Osteocyte (in vitro differentiated cells): Measurements from ENCODE around the gene RHCG. TPM values are rescaled to one million over a fixed set of nuclear protein-coding genes. Genes with fewer than 3 reads are reported as not detected.
A peak's percentile ranks its signal among the peaks of the same experiment; 100 is the strongest.
"Not testable (repeated sequence)": the region's sequence is repeated elsewhere in the genome, so short reads cannot be mapped to it uniquely, and the experiment has no call there.

Experiments
- DNase-seq: peaks from one replicate; pipeline ENCODE4 v3.0.0; 2021; ENCODE audit warnings: mixed read lengths; ENCODE audit not compliant: unreplicated experiment; ENCODE audit errors: extremely low spot score
- H3K27ac Mint-ChIP-seq: one replicate; pipeline ENCODE4 v1.8.0; 2021; ENCODE audit warnings: mild to moderate bottlenecking, mixed read lengths; ENCODE audit not compliant: unreplicated experiment
- H3K27me3 Mint-ChIP-seq: one replicate; pipeline ENCODE4 v1.8.0; 2021; ENCODE audit warnings: mixed read lengths; ENCODE audit not compliant: unreplicated experiment
- H3K36me3 Mint-ChIP-seq: one replicate; pipeline ENCODE4 v1.8.0; 2021; ENCODE audit warnings: mixed read lengths; ENCODE audit not compliant: unreplicated experiment
- H3K4me1 Mint-ChIP-seq: one replicate; pipeline ENCODE4 v1.8.0; 2021; ENCODE audit warnings: mixed read lengths; ENCODE audit not compliant: unreplicated experiment
- H3K4me3 Mint-ChIP-seq: one replicate; pipeline ENCODE4 v1.8.0; 2021; ENCODE audit warnings: mild to moderate bottlenecking, moderate library complexity, mixed read lengths; ENCODE audit not compliant: unreplicated experiment
- H3K9me3 Mint-ChIP-seq: one replicate; pipeline ENCODE4 v1.8.0; 2021; ENCODE audit warnings: mixed read lengths; ENCODE audit not compliant: unreplicated experiment
- total RNA-seq: library from RNA; stranded (reverse); gene quantifications from 2 replicates; pipeline ENCODE4 v1.2.1, GENCODE V29; 2021
- TF ChIP-seq, protein P1 (sequence below): fragments of 200-600 bp; sonication (generic); IDR thresholded peaks from 2 replicates; pipeline ENCODE4 v1.5.0; 2021; ENCODE audit warnings: antibody characterized with exemption, mild to moderate bottlenecking, moderate library complexity

Gene RHCG
- total RNA-seq, 1 donor from 2014 or later = not detected

DNA sequence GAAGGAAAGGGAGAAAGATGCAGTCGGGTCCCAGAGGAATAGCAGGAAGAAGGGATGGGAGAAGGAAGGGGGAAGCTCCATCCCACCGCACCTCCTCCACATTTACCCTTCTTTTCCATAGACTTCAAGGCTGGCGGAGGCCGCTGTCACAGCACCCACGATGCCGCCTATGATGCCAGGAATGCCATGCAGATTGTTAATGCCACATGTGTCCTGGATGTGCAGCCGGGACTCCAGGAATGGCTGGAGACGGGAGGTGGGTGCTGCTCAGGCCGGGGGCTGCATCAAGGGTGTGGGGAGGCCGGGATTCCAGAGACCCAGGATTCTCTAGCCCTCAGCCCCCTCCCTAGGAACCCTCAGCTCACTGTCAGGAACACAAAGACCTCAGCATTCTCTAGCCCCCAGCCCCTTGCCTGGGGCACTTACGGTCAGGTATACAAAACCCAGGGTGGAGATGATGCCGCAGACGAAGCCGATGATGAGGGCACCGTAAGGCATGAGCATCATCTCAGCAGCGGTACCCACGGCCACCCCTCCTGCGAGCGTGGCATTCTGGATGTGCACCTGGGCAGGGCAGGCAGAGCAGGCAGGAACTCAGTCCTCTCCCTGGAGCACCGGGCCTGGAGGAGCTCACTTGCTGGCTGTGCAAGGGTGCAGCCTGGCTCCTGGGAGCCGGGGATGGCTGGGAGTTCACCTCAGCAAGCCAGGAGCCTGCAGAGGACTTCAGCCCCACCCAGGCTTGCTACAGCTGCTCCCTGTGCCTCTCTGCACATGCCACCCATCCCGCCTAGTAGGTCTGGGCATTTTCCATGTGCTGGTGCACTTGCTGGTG lies 18.8 kb downstream of the RHCG start:
- DNase-seq = no peak
- H3K4me3 Mint-ChIP-seq = no peak overlapping the region
- H3K36me3 Mint-ChIP-seq = no peaks in the 10 kb centered on the region
- no peaks in the 10 kb centered on the region for H3K9me3 Mint-ChIP-seq
- H3K4me1 Mint-ChIP-seq = no peaks in the 10 kb centered on the region
- no peak overlapping the region for H3K27ac Mint-ChIP-seq
- TF ChIP-seq, protein P1, sequence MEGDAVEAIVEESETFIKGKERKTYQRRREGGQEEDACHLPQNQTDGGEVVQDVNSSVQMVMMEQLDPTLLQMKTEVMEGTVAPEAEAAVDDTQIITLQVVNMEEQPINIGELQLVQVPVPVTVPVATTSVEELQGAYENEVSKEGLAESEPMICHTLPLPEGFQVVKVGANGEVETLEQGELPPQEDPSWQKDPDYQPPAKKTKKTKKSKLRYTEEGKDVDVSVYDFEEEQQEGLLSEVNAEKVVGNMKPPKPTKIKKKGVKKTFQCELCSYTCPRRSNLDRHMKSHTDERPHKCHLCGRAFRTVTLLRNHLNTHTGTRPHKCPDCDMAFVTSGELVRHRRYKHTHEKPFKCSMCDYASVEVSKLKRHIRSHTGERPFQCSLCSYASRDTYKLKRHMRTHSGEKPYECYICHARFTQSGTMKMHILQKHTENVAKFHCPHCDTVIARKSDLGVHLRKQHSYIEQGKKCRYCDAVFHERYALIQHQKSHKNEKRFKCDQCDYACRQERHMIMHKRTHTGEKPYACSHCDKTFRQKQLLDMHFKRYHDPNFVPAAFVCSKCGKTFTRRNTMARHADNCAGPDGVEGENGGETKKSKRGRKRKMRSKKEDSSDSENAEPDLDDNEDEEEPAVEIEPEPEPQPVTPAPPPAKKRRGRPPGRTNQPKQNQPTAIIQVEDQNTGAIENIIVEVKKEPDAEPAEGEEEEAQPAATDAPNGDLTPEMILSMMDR = no peak
- H3K27me3 Mint-ChIP-seq = peaks cover 24% of the 10 kb centered on the region

DNA sequence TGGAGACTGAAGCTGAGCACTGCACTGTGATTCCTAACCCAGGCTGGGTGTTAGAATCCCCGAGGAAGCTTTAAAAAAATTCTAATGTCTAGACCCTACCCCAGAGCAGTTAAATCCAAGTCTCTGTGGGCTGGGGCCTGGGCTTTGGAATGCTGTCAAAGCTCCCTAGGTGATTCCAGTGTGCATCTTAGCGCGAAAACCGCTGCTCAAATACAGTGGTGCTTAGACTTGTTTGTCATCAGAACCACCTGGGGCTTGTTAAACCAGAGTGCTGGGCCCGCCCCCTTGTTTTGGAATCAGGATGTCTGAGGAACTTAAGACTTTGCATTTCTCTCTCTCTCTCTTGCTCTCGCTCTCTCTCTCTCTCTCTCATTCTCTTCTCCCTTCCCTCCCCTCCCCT lies 20.7 kb downstream of the RHCG start:
- no peak for DNase-seq
- Mint-ChIP-seq H3K4me1 (no peaks in the 10 kb centered on the region), H3K4me3 (no peak overlapping the region), H3K36me3 (no peaks in the 10 kb centered on the region), H3K27ac (no peak overlapping the region), H3K27me3 (peaks cover 27% of the 10 kb centered on the region), H3K9me3 (no peaks in the 10 kb centered on the region)
- TF ChIP-seq, protein P1 = no peak

DNA sequence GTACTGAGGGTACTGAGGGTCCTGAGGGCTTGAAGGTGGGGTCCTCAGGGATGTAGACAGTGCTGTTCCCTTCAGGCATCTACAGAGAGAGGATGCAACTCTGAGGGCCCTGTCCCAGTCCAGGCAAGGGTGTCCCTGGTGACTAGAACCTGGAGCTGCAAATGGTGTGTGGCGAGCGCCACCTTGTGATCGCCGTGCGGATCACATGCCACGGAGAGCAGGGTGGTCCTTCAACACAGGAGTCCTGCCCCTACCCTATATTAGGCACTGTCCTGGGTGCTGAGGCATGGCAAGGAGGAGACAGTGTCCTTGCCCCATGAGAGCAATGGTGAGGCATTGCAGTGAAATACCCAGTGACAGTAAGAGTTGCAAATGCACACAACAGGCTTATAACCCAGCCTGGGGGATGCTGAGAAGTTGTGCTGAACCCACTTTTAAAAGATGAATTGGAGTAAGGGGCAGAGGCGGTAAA lies 23.6 kb downstream of the RHCG start:
- TF ChIP-seq, protein P1 = peak; percentile 70
- Mint-ChIP-seq H3K9me3 (no peaks in the 10 kb centered on the region), H3K4me3 (no peak overlapping the region), H3K4me1 (peaks cover 2% of the 10 kb centered on the region), H3K27me3 (peaks cover 42% of the 10 kb centered on the region), H3K27ac (no peak overlapping the region), H3K36me3 (no peaks in the 10 kb centered on the region)
- no peak for DNase-seq

DNA sequence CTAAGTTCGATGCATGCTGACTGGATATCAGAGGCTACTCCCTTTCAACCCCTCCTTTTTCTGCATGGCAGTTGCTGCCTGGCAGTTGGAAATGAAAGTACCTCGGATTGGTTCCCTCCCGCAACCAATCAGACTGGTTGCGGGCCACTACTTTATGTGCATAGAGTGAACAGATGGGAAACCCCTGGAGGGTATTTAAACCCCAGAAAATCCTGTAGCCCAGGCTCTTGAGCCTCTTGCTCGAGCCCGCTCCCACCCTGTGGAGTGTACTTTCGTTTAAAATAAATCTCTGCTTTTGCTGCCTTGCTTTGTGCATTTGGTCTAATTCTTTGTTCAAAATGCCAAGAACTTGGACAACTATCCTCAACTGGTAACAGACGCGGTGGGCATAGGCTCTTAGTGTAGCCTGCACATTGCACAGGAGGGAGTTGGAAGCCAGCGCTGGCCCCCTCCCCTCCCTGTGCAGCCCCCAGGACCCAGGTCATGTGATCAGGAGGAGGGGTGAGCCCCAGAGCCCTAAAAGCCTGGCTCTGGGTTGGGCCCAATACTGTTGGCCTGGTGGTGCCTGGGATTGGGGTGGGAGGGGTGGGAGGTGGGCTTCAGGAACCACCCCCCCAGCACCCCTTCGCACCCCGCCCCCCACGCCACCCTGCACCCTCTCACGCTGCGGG lies 26.8 kb downstream of the RHCG start:
- Mint-ChIP-seq H3K4me1 (peaks cover 2% of the 10 kb centered on the region), H3K36me3 (no peaks in the 10 kb centered on the region), H3K27me3 (peaks cover 52% of the 10 kb centered on the region), H3K4me3 (no peak overlapping the region), H3K9me3 (no peaks in the 10 kb centered on the region), H3K27ac (no peak overlapping the region)
- TF ChIP-seq, protein P1 = no peak
- DNase-seq = no peak

DNA sequence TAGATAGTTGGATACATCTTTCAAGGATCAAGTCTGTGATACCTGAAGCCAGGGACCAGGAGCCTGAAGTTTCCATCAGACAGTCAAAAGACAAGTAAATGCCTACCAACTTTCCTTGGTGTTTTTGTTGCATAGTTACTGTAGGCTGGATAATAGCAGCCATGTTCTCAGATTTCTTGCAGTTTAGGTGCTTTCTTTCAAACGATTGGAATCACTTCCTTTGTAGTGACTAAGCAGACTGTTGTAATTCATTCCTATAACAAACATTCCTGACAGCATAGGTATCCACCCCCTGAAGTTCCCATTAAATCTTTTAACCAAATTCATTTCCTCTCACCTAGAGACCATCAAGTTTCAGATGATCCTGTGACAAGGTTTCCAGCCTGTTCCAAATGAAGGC lies 27.6 kb downstream of the RHCG start:
- H3K27me3 Mint-ChIP-seq = peaks cover 51% of the 10 kb centered on the region
- DNase-seq, H3K4me1 Mint-ChIP-seq, H3K4me3 Mint-ChIP-seq, H3K9me3 Mint-ChIP-seq, H3K36me3 Mint-ChIP-seq, H3K27ac Mint-ChIP-seq: not testable (repeated sequence)
